GM23338 (cell line): Measurements from ENCODE around the gene SMIM35. TPM values are rescaled to one million over a fixed set of nuclear protein-coding genes. Genes with fewer than 3 reads are reported as not detected.
A peak's percentile ranks its signal among the peaks of the same experiment; 100 is the strongest.

Experiments
- ATAC-seq: fragments of 200-7000 bp; cut with Tn5 transposase; 3 replicates; pipeline ENCODE4 v1.9.1; 2020
- DNase-seq: peaks from one replicate; pipeline ENCODE4 v3.0.0-alpha.2; 2015; ENCODE audit warnings: low spot score
- H2AFZ ChIP-seq: fragments of 200-600 bp; sonication (generic); 2 replicates; pipeline ENCODE4 v1.8.0; 2016; ENCODE audit warnings: antibody characterized with exemption, mild to moderate bottlenecking, moderate library complexity
- H3F3A ChIP-seq: fragments of 200-600 bp; sonication (generic); replicated peaks from 2 replicates; pipeline ENCODE4 v1.8.0; 2017; ENCODE audit warnings: antibody characterized with exemption, mixed run types, low read depth
- H3K27ac ChIP-seq: fragments of 200-600 bp; sonication (generic); 2 replicates; pipeline ENCODE4 v1.6.1; 2016; ENCODE audit warnings: low read depth
- H3K27me3 ChIP-seq: fragments of 200-600 bp; sonication (generic); 2 replicates; pipeline ENCODE4 v1.8.0; 2016; ENCODE audit warnings: mild to moderate bottlenecking, mixed run types, moderate library complexity; ENCODE audit not compliant: insufficient read depth
- H3K36me3 ChIP-seq: fragments of 200-600 bp; sonication (generic); 2 replicates; pipeline ENCODE4 v1.8.0; 2016; ENCODE audit warnings: mild to moderate bottlenecking; ENCODE audit not compliant: insufficient read depth
- H3K4me1 ChIP-seq: fragments of 200-600 bp; sonication (generic); 2 replicates; pipeline ENCODE4 v1.8.0; 2016; ENCODE audit warnings: mild to moderate bottlenecking, moderate library complexity; ENCODE audit not compliant: insufficient read depth
- H3K4me2 ChIP-seq: fragments of 200-600 bp; sonication (generic); 2 replicates; pipeline ENCODE4 v1.7.1; 2017; ENCODE audit warnings: mixed run types
- H3K4me3 ChIP-seq: fragments of 200-600 bp; sonication (generic); 2 replicates; pipeline ENCODE4 v1.6.1; 2016; ENCODE audit warnings: mixed run types
- H3K79me2 ChIP-seq: fragments of 200-600 bp; sonication (generic); replicated peaks from 2 replicates; pipeline ENCODE4 v1.8.0; 2017; ENCODE audit warnings: mild to moderate bottlenecking; ENCODE audit not compliant: insufficient read depth
- H3K9me2 ChIP-seq: fragments of 200-600 bp; sonication (generic); 2 replicates; pipeline ENCODE4 v1.8.0; 2017; ENCODE audit not compliant: insufficient read depth
- H4K20me1 ChIP-seq: fragments of 200-600 bp; sonication (generic); replicated peaks from 2 replicates; pipeline ENCODE4 v1.8.0; 2017; ENCODE audit warnings: mild to moderate bottlenecking; ENCODE audit not compliant: insufficient read depth
- H3K27ac Mint-ChIP-seq: 2 replicates; pipeline ENCODE4 v1.8.0; 2020; ENCODE audit warnings: inconsistent platforms, mild to moderate bottlenecking, moderate library complexity, mixed read lengths
- H3K27me3 Mint-ChIP-seq: 3 replicates; pipeline ENCODE4 v1.8.0; 2022; ENCODE audit warnings: low read depth, mild to moderate bottlenecking, moderate library complexity, mixed read lengths, inconsistent platforms; ENCODE audit not compliant: insufficient read depth, poor library complexity
- H3K36me3 Mint-ChIP-seq: 3 replicates; pipeline ENCODE4 v1.8.0; 2021; ENCODE audit warnings: low read depth, mild to moderate bottlenecking, inconsistent platforms, moderate library complexity, mixed read lengths
- H3K4me1 Mint-ChIP-seq: 3 replicates; pipeline ENCODE4 v1.8.0; 2020; ENCODE audit warnings: mild to moderate bottlenecking, inconsistent platforms, mixed read lengths
- H3K4me3 Mint-ChIP-seq: 3 replicates; pipeline ENCODE4 v1.8.0; 2021; ENCODE audit warnings: moderate library complexity, mild to moderate bottlenecking, inconsistent platforms, mixed read lengths
- H3K9me3 Mint-ChIP-seq: 3 replicates; pipeline ENCODE4 v1.8.0; 2020; ENCODE audit warnings: moderate library complexity, mild to moderate bottlenecking, inconsistent platforms, mixed read lengths
- CREB1 ChIP-seq: fragments of 250-450 bp; sonication (Bioruptor Pico); IDR thresholded peaks from 2 replicates; pipeline ENCODE4 v1.5.0; 2020; ENCODE audit warnings: low read depth, mild to moderate bottlenecking, moderate library complexity
- CTCF ChIP-seq, 2 experiments: fragments of 200-600 bp in 1 of 2; sonication (generic) in 1 of 2; conservative IDR thresholded peaks; 2 replicates each; pipeline versions ENCODE4 v1.5.1 to v1.6.1; 2016 to 2017; ENCODE audit warnings: antibody characterized with exemption in 2 of 2, low read depth in 2 of 2, mild to moderate bottlenecking in 2 of 2, moderate library complexity in 1 of 2
- ETS1 ChIP-seq: IDR thresholded peaks from 2 replicates; pipeline ENCODE4 v1.6.1; 2016; ENCODE audit warnings: antibody characterized with exemption
- EZH2 ChIP-seq: fragments of 200-600 bp; sonication (generic); IDR thresholded peaks from one replicate; pipeline ENCODE4 v1.8.0; 2017; ENCODE audit warnings: antibody characterized with exemption, mild to moderate bottlenecking, low read depth; ENCODE audit not compliant: unreplicated experiment
- JUNB ChIP-seq: IDR thresholded peaks from one replicate; pipeline ENCODE4 v1.6.1; 2016; ENCODE audit warnings: antibody characterized with exemption; ENCODE audit not compliant: unreplicated experiment
- NANOG ChIP-seq: IDR thresholded peaks from 2 replicates; pipeline ENCODE4 v1.6.1; 2016; ENCODE audit warnings: antibody characterized with exemption, borderline replicate concordance
- POLR2AphosphoS5 ChIP-seq: IDR thresholded peaks from 2 replicates; pipeline ENCODE4 v1.6.1; 2016; ENCODE audit warnings: antibody characterized with exemption, low read depth
- REST ChIP-seq: IDR thresholded peaks from one replicate; pipeline ENCODE4 v1.6.1; 2018; ENCODE audit warnings: antibody characterized with exemption; ENCODE audit not compliant: unreplicated experiment
- STAT1 ChIP-seq: IDR thresholded peaks from one replicate; pipeline ENCODE4 v1.6.1; 2016; ENCODE audit warnings: antibody characterized with exemption; ENCODE audit not compliant: unreplicated experiment
- ZNF331 ChIP-seq: fragments of 250-450 bp; sonication (Bioruptor Pico); IDR thresholded peaks from 2 replicates; pipeline ENCODE4 v1.5.0; 2020; ENCODE audit warnings: low read depth, mild to moderate bottlenecking, moderate library complexity
- polyA plus RNA-seq: library from polyadenylated mRNA; unstranded; fragments of >200 nt; fragmentation: Nextera tagmentation; extraction: Ambion mirVana; gene quantifications from 2 replicates; pipeline ENCODE4 v1.2.1, GENCODE V29; 2016
- total RNA-seq: library from RNA; depleted of rRNA; stranded (reverse); fragments of >200 nt; shearing (Covaris generic); gene quantifications from 2 replicates; pipeline ENCODE4 v1.2.3, GENCODE V29; 2014

The SMIM35 gene
- total and polyA plus RNA-seq, 2 experiments from 2014 or later: not detected

DNA sequence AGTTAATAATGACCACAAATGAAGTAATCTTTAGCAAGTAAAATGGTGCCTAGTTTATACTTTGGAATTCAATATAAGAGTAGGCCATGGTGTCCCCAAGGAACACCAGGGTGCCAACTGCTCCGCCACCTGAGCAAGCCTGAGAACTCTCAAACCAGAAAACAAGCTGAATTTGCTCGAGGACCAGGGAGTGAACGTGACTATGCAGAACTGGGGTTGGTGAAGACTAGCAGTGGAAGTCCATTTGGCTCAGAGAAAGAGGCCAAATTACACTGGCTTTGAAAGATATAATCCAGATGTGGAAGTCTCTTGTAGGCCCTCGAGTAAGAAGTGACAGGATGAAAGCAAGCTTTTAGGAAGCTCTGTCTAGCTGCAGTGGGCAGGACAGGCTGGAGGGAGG lies 8.7 kb upstream of the SMIM35 start:
- no peak for ATAC-seq

GRCh38 chr11:118092907-118093571 lies 6.3 kb upstream of the SMIM35 start:
- Histone ChIP-seq H3K79me2 (no peaks in the 10 kb centered on the region), H3K4me2 (no peak overlapping the region), H4K20me1 (no peaks in the 10 kb centered on the region), H3K36me3 (no peaks in the 10 kb centered on the region), H3F3A (no peaks in the 10 kb centered on the region), H3K9me2 (no peaks in the 10 kb centered on the region), H3K27ac (no peak overlapping the region), H3K27me3 (no peaks in the 10 kb centered on the region), H2AFZ (peak overlapping the region; percentile 3; the same call in 1 of the 2 replicates), H3K4me3 (no peak overlapping the region), H3K4me1 (no peaks in the 10 kb centered on the region)
- ATAC-seq: no peak
- Mint-ChIP-seq H3K36me3 (no peaks in the 10 kb centered on the region; the same call in 2 of the 3 replicates), H3K4me3 (no peak overlapping the region), H3K9me3 (peaks cover 4% of the 10 kb centered on the region; the same call in 2 of the 3 replicates), H3K27ac (no peak overlapping the region), H3K27me3 (peaks cover 6% of the 10 kb centered on the region), H3K4me1 (peaks cover 3% of the 10 kb centered on the region)
- no peak for DNase-seq
- no peak for TF ChIP-seq STAT1
- TF ChIP-seq CREB1: no peak
- TF ChIP-seq CTCF (conservative IDR thresholded peaks at IDR 0.05; ENCODE audit: low read depth in 2 of 2): no peak
- TF ChIP-seq JUNB: no peak
- TF ChIP-seq ZNF331 (CRISPR knock-in tag): no peak
- no peak for TF ChIP-seq POLR2AphosphoS5
- TF ChIP-seq REST: no peak
- TF ChIP-seq ETS1: no peak

More for the DNA sequence above, 8.7 kb upstream of the SMIM35 start:
- Histone ChIP-seq H3K4me2 (no peak overlapping the region), H3K79me2 (no peaks in the 10 kb centered on the region), H2AFZ (no peak overlapping the region), H4K20me1 (no peaks in the 10 kb centered on the region), H3K4me3 (no peak overlapping the region), H3F3A (no peaks in the 10 kb centered on the region), H3K27me3 (no peaks in the 10 kb centered on the region), H3K9me2 (no peaks in the 10 kb centered on the region), H3K36me3 (no peaks in the 10 kb centered on the region), H3K27ac (no peak overlapping the region), H3K4me1 (peaks cover 11% of the 10 kb centered on the region)
- no peaks in the 10 kb centered on the region; the same call in 2 of the 3 replicates for H3K9me3 Mint-ChIP-seq
- TF ChIP-seq NANOG: no peak
- no peak for TF ChIP-seq EZH2
- no peak for TF ChIP-seq POLR2AphosphoS5
- TF ChIP-seq CREB1: no peak
- TF ChIP-seq REST: no peak
- peaks cover 8% of the 10 kb centered on the region for H3K27me3 Mint-ChIP-seq
- no peaks in the 10 kb centered on the region; the same call in 2 of the 3 replicates for H3K36me3 Mint-ChIP-seq
- H3K4me1 Mint-ChIP-seq: peaks cover 24% of the 10 kb centered on the region
- no peak for DNase-seq
- H3K4me3 Mint-ChIP-seq: no peak overlapping the region
- no peak overlapping the region for H3K27ac Mint-ChIP-seq
